Activated naive CD4-positive, alpha-beta T cell treated with anti-CD3 and anti-CD28 coated beads, Interleukin-2, amount 50 U/mL, for 24 hours (primary cell): Measurements from ENCODE around the gene STOML2.

Source experiments
- H3K27ac Mint-ChIP-seq: one replicate; pipeline ENCODE4 v1.8.0; 2021; ENCODE audit warnings: mild to moderate bottlenecking, mixed read lengths
- H3K27me3 Mint-ChIP-seq: one replicate; pipeline ENCODE4 v1.8.0; 2021; ENCODE audit warnings: mixed read lengths
- H3K36me3 Mint-ChIP-seq: one replicate; pipeline ENCODE4 v1.8.0; 2021; ENCODE audit warnings: mixed read lengths
- H3K4me1 Mint-ChIP-seq: one replicate; pipeline ENCODE4 v1.8.0; 2021; ENCODE audit warnings: mixed read lengths
- H3K4me3 Mint-ChIP-seq: one replicate; pipeline ENCODE4 v1.8.0; 2021; ENCODE audit warnings: mild to moderate bottlenecking, mixed read lengths
- H3K9me3 Mint-ChIP-seq: one replicate; pipeline ENCODE4 v1.8.0; 2021; ENCODE audit warnings: mixed read lengths

The STOML2 gene

DNA sequence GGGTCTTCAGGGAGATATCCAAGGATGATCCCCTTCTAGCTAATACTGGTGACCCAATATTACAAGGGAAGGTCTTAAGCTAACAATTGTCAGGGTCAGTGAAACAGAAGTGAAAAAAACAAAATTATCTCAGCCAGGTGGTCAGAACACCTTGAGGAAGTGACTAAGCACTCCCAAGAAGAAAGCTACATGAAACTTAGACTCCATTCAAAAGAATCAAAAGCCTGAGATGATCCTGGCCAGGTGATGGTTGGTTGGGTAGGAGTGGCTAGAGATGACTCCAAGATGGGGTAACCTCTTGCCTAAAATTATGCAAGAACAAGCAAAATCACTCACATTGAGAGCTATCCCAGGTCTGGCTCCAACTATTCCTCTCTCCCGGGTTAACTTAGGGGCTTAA lies 35.9 kb downstream of the STOML2 start:
- no peaks in the 10 kb centered on the region for H3K27me3 Mint-ChIP-seq
- no peak overlapping the region for H3K27ac Mint-ChIP-seq
- H3K4me1 Mint-ChIP-seq = peaks cover 43% of the 10 kb centered on the region
- H3K9me3 Mint-ChIP-seq = no peaks in the 10 kb centered on the region
- peaks cover 31% of the 10 kb centered on the region for H3K36me3 Mint-ChIP-seq
- H3K4me3 Mint-ChIP-seq = no peak overlapping the region

GRCh38 chr9:35060548-35061207 lies 42.3 kb downstream of the STOML2 start:
- Mint-ChIP-seq H3K4me1 (no peaks in the 10 kb centered on the region), H3K27me3 (no peaks in the 10 kb centered on the region), H3K9me3 (no peaks in the 10 kb centered on the region), H3K27ac (no peak overlapping the region), H3K4me3 (no peak overlapping the region), H3K36me3 (peaks cover 22% of the 10 kb centered on the region)

- Mint-ChIP-seq H3K4me1 (no peaks in the 10 kb centered on the region), H3K36me3 (peaks cover 24% of the 10 kb centered on the region), H3K4me3 (no peak overlapping the region), H3K27me3 (no peaks in the 10 kb centered on the region), H3K27ac (no peak overlapping the region), H3K9me3 (no peaks in the 10 kb centered on the region)
Measured at GRCh38 chr9:35059438-35059837, 43.5 kb downstream of the STOML2 start.

GRCh38 chr9:35057271-35057620 lies 45.7 kb downstream of the STOML2 start:
- H3K27ac Mint-ChIP-seq = peak overlapping the region; percentile 61
- H3K36me3 Mint-ChIP-seq = peaks cover 20% of the 10 kb centered on the region
- no peaks in the 10 kb centered on the region for H3K27me3 Mint-ChIP-seq
- H3K4me3 Mint-ChIP-seq = no peak overlapping the region
- no peaks in the 10 kb centered on the region for H3K9me3 Mint-ChIP-seq
- H3K4me1 Mint-ChIP-seq = no peaks in the 10 kb centered on the region

GRCh38 chr9:35056571-35057270 lies 46.2 kb downstream of the STOML2 start:
- H3K9me3 Mint-ChIP-seq = no peaks in the 10 kb centered on the region
- H3K27me3 Mint-ChIP-seq = no peaks in the 10 kb centered on the region
- no peak overlapping the region for H3K4me3 Mint-ChIP-seq
- no peaks in the 10 kb centered on the region for H3K4me1 Mint-ChIP-seq
- H3K27ac Mint-ChIP-seq = peak overlapping the region; percentile 83
- peaks cover 20% of the 10 kb centered on the region for H3K36me3 Mint-ChIP-seq

DNA sequence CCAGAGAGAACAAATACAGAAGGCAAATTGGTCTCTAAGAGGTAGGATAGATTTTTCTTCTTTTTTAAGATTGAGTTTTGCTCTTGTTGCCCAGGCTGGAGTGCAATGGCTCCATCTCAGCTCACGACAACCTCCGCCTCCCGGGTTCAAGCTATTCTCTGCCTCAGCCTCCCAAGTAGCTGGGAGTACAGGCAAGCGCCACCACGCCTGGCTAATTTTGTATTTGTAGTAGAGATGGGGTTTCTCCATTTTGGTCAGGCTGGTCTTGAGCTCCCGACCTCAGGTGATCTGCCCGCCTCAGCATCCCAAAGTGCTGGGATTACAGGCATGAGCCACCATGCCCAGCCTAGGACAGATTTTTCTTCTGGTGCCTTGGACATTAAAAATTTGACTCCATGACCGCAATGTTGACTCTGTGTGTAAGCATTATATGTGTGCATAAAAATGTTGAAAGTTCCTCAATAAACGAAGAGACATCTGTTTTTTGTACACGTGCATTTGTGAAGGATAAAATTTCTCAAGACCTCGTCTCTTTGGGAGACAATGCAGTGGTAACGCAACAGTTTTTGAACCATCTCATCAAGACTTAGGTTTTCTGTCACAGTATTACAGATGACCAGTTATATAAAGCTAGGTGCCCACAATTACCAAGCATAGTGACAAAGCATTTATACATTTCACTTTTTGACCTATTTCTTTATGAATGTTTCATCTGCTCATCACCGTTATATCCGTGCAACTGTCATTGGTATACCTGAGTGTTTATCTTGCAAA lies 47.9 kb downstream of the STOML2 start:
- no peak overlapping the region for H3K4me3 Mint-ChIP-seq
- H3K36me3 Mint-ChIP-seq = peaks cover 21% of the 10 kb centered on the region

GRCh38 chr9:35054185-35054835 lies 48.6 kb downstream of the STOML2 start:
- Mint-ChIP-seq H3K27ac (no peak overlapping the region), H3K4me1 (peaks cover 5% of the 10 kb centered on the region), H3K36me3 (peaks cover 19% of the 10 kb centered on the region), H3K4me3 (no peak overlapping the region), H3K9me3 (no peaks in the 10 kb centered on the region), H3K27me3 (no peaks in the 10 kb centered on the region)

More for the DNA sequence above, 47.9 kb downstream of the STOML2 start:
- H3K27me3 Mint-ChIP-seq = no peaks in the 10 kb centered on the region
- H3K9me3 Mint-ChIP-seq = no peaks in the 10 kb centered on the region
- no peak overlapping the region for H3K27ac Mint-ChIP-seq
- peaks cover 5% of the 10 kb centered on the region for H3K4me1 Mint-ChIP-seq

DNA sequence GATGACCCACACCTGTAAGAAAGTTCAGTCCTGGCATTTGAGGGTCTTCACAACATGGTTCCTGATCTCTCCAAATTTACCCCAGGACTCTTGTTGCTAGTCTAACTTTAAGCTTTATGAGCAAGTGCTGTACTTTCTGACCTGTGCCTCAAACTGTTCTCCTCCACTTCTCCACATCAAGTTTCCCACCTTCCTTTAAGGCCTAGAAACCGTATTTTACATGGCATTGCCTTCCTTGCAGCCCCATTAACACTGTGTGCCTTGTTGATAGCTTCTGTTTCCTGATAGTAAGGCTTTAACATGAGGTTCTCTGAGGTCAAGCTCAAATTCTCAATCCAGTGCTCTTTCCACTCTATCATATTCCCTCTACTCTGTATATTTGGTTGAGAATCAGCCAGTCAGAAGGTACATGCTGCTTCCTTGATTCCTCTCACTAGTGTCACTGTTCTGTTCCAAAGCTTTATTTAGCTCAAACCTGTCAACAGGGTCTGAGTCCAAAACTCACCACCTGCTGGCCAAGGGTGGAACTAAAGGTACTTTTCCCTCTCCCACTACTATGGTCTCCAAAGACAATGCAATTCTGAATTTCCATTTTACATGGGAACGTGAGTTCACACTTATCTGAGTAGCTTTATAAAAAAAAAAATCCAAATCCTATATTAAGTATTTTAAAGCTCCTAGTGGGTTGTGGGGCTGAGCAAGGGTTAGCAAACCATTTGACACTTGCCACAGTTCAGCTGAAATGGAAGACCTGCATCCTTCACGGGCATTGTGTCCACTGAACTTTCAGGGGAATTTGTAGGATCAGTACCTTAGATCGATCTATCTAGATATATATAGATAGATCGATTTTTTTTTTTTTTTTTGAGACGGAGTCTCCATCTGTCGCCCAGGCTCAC lies 51.6 kb downstream of the STOML2 start:
- Mint-ChIP-seq H3K9me3 (no peaks in the 10 kb centered on the region), H3K4me1 (peaks cover 5% of the 10 kb centered on the region), H3K27me3 (no peaks in the 10 kb centered on the region), H3K27ac (no peak overlapping the region), H3K4me3 (no peak overlapping the region), H3K36me3 (peaks cover 14% of the 10 kb centered on the region)
